Activated naive CD8-positive, alpha-beta T cell treated with anti-CD3 and anti-CD28 coated beads, Interleukin-2, amount 50 U/mL, for 16 hours (primary cell): ENCODE data around the gene NEGR1.
"Not testable (repeated sequence)": the region's sequence is repeated elsewhere in the genome, so short reads cannot be mapped to it uniquely, and the experiment has no call there.

Experiments used
- DNase-seq: peaks from one replicate; pipeline ENCODE4 v3.0.0-alpha.2; 2020; ENCODE audit warnings: low read depth, low spot score

The NEGR1 gene

GRCh38 chr1:72282271-72283021 is at the start of gene NEGR1:
TSS of gene NEGR1 (minus strand) at chr1:72282539.
- no peak for DNase-seq

- DNase-seq, result no peak
These were observed 44.2 kb upstream of the NEGR1 start for GRCh38 chr1:72326494-72326893.

GRCh38 chr1:72324451-72324850 is 42.1 kb upstream of the NEGR1 start:
- DNase-seq, result no peak

- no peak for DNase-seq
These were observed 40.6 kb upstream of the NEGR1 start for GRCh38 chr1:72322910-72323309.

GRCh38 chr1:72296501-72296900 is 14.2 kb upstream of the NEGR1 start:
- no peak for DNase-seq

GRCh38 chr1:72288886-72289285 is 6.5 kb upstream of the NEGR1 start:
- DNase-seq, result no peak

GRCh38 chr1:72286401-72286800 is 4.1 kb upstream of the NEGR1 start:
- DNase-seq, result no peak

GRCh38 chr1:72285074-72285425 is 2.7 kb upstream of the NEGR1 start:
- DNase-seq, result no peak

GRCh38 chr1:72284348-72285073 is 2.2 kb upstream of the NEGR1 start:
- no peak for DNase-seq

- no peak for DNase-seq
These were observed 1.7 kb upstream of the NEGR1 start for GRCh38 chr1:72284084-72284347.

- DNase-seq, result no peak
These were observed 1.2 kb upstream of the NEGR1 start for GRCh38 chr1:72283307-72284083.

- DNase-seq, result no peak
These were observed 625 bp upstream of the NEGR1 start for GRCh38 chr1:72283022-72283306.

- DNase-seq, result no peak
These were observed 585 bp downstream of the NEGR1 start for GRCh38 chr1:72281637-72282270.

GRCh38 chr1:72281144-72281543 is 1.2 kb downstream of the NEGR1 start:
- DNase-seq, result no peak

GRCh38 chr1:72280711-72281110 is 1.6 kb downstream of the NEGR1 start:
- no peak for DNase-seq

- DNase-seq, result no peak
These were observed 2.2 kb downstream of the NEGR1 start for GRCh38 chr1:72280131-72280530.

- no peak for DNase-seq
These were observed 3.9 kb downstream of the NEGR1 start for GRCh38 chr1:72278461-72278860.

GRCh38 chr1:72271555-72272085 is 10.7 kb downstream of the NEGR1 start:
- DNase-seq, result no peak

GRCh38 chr1:72262735-72263134 is 19.6 kb downstream of the NEGR1 start:
- DNase-seq, result no peak

GRCh38 chr1:72253132-72253531 is 29.2 kb downstream of the NEGR1 start:
- DNase-seq, result no peak

GRCh38 chr1:72241397-72241796 is 40.9 kb downstream of the NEGR1 start:
- DNase-seq, result no peak

GRCh38 chr1:72235931-72236330 is 46.4 kb downstream of the NEGR1 start:
- DNase-seq, result not testable (repeated sequence)
